Measurements from ENCODE around the gene PGAP3. TPM values are rescaled to one million over a fixed set of nuclear protein-coding genes. Genes with fewer than 3 reads are reported as not detected.
A peak's percentile ranks its signal among the peaks of the same experiment; 100 is the strongest.

Gene PGAP3
- total and polyA plus RNA-seq, 7 donors = 1.4 to 7.9 (median 4.5) TPM

- TF ChIP-seq CTCF (IDR thresholded peaks at IDR 0.05) = no peak
- Histone ChIP-seq H3K27me3 (ENCODE audit: insufficient read depth in 3 of 3, low read length in 2 of 3) (no peaks in the 10 kb centered on the region), H3K27ac (no peak overlapping the region), H3K4me1 (peaks cover 54% of the 10 kb centered on the region), H3K4me3 (no peak overlapping the region), H3K36me3 (ENCODE audit: insufficient read depth in 1 of 2, low read depth in 1 of 2) (no peaks in the 10 kb centered on the region), H3K9me3 (no peaks in the 10 kb centered on the region)
- intact Hi-C loops (cut with DNase I) = no loop called here
- ATAC-seq (no peak), DNase-seq (no peak)
- 40 to 61% (median 54%) methylated on average over 4 of the region's 4 CpGs for WGBS, 3 donors
Measured at GRCh38 chr17:39640591-39641031, 47.2 kb downstream of the PGAP3 start.

- Histone ChIP-seq H3K4me3 (no peak overlapping the region), H3K27me3 (ENCODE audit: insufficient read depth in 3 of 3, low read length in 2 of 3) (no peaks in the 10 kb centered on the region), H3K9me3 (no peaks in the 10 kb centered on the region), H3K4me1 (peaks cover 54% of the 10 kb centered on the region), H3K36me3 (ENCODE audit: insufficient read depth in 1 of 2, low read depth in 1 of 2) (no peaks in the 10 kb centered on the region), H3K27ac (no peak overlapping the region)
- WGBS, 3 donors = 84 to 86% (median 85%) methylated on average over 11 of the region's 11 CpGs
- no peak for TF ChIP-seq CTCF (IDR thresholded peaks at IDR 0.05)
- intact Hi-C loops (cut with DNase I) = loop anchor here (2.0 to 5.0 kb wide), 2 partner anchors 19 to 32 kb away; no protein-coding TSS in a partner anchor
- no peak for DNase-seq
- ATAC-seq = no peak
Measured at GRCh38 chr17:39639566-39640458, 48.0 kb downstream of the PGAP3 start.

GRCh38 chr17:39639043-39639442 lies 48.8 kb downstream of the PGAP3 start:
- ATAC-seq (no peak), DNase-seq (no peak)
- TF ChIP-seq CTCF (IDR thresholded peaks at IDR 0.05) = no peak
- intact Hi-C loops (cut with DNase I) = loop anchor here (2.0 to 5.0 kb wide), 2 partner anchors 20 to 33 kb away; no protein-coding TSS in a partner anchor
- H3K4me3 ChIP-seq = no peak overlapping the region
- no peaks in the 10 kb centered on the region for H3K27me3 ChIP-seq (ENCODE audit: insufficient read depth in 3 of 3, low read length in 2 of 3)
- H3K36me3 ChIP-seq (ENCODE audit: insufficient read depth in 1 of 2, low read depth in 1 of 2) = no peaks in the 10 kb centered on the region
- no peak overlapping the region for H3K27ac ChIP-seq
- no peaks in the 10 kb centered on the region for H3K9me3 ChIP-seq
- H3K4me1 ChIP-seq = peaks cover 54% of the 10 kb centered on the region
- 81 to 92% (median 88%) methylated on average over 2 of the region's 2 CpGs for WGBS, 3 donors

GRCh38 chr17:39638317-39638716 lies 49.5 kb downstream of the PGAP3 start:
- H3K27me3 ChIP-seq (ENCODE audit: insufficient read depth in 3 of 3, low read length in 2 of 3) = no peaks in the 10 kb centered on the region
- WGBS, 3 donors = 88 to 95% (median 89%) methylated on average over 7 of the region's 7 CpGs
- H3K4me3 ChIP-seq = peak overlapping the region; percentile 96
- no peak for ATAC-seq
- DNase-seq = no peak
- no peaks in the 10 kb centered on the region for H3K36me3 ChIP-seq (ENCODE audit: insufficient read depth in 1 of 2, low read depth in 1 of 2)
- H3K4me1 ChIP-seq = peaks cover 52% of the 10 kb centered on the region
- TF ChIP-seq CTCF (IDR thresholded peaks at IDR 0.05) = no peak
- peak overlapping the region; percentile 97 for H3K27ac ChIP-seq
- intact Hi-C loops (cut with DNase I) = loop anchor here (2.0 to 5.0 kb wide), 2 partner anchors 20 to 34 kb away; no protein-coding TSS in a partner anchor
- H3K9me3 ChIP-seq = no peaks in the 10 kb centered on the region

Data from psoas muscle (tissue), 8 donors.